Measurements from ENCODE around the gene ESRRB.

ESRRB gene

GRCh38 chr14:76352639-76353281 is 23.2 kb upstream of the ESRRB start:
- DNase-seq = peak; percentile 16

DNA sequence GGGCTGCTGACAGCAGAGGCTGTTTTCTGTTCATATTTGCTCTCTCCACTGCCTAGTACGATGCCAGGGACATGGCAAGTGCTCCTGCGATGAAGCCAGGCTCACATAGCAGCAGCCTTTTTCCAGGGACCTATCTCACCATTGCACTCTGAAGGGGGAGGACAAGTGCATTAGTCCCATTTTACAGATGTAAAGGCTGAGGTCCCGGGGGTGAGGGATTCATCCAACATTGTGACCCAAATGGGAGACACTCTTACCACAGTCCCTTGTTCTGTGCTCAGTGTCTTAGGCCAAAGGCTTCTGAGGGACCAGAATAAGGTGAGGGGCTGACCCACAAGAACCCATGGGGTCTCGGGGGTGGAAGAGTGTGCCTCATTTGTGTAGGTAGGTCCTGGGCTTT is 21.6 kb upstream of the ESRRB start:
- DNase-seq = no peak

DNA sequence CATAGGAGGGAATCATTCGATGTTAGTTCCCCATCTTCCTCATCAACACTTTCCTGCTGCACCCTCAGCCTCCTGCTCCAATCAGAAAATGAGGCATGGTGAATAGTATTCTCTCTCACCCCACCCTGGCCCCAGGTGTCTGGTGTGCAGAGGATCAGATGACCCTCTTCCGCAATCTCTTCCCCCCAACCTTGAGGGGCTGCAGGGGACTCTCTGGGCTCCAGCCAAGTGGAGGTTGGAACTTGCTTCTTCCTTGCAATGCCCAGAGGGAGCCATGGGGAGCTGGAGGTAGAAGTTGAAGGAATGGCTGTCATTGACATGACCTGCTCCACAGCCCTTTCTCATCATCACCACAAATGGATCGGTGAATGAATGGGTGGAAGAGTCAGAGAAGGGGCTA is 20.2 kb upstream of the ESRRB start:
- DNase-seq = no peak

- no peak for DNase-seq
Measured at GRCh38 chr14:76371066-76371465, 4.9 kb upstream of the ESRRB start.

GRCh38 chr14:76373456-76373855 is 2.5 kb upstream of the ESRRB start:
- DNase-seq = no peak

- DNase-seq = no peak
Measured at GRCh38 chr14:76375484-76375883, 453 bp upstream of the ESRRB start.

GRCh38 chr14:76376409-76376877 is 506 bp downstream of the ESRRB start:
- no peak for DNase-seq

- DNase-seq = no peak
Measured at GRCh38 chr14:76376878-76377734, 1.2 kb downstream of the ESRRB start.

- DNase-seq = no peak
Measured at GRCh38 chr14:76377735-76378074, 1.8 kb downstream of the ESRRB start.

DNA sequence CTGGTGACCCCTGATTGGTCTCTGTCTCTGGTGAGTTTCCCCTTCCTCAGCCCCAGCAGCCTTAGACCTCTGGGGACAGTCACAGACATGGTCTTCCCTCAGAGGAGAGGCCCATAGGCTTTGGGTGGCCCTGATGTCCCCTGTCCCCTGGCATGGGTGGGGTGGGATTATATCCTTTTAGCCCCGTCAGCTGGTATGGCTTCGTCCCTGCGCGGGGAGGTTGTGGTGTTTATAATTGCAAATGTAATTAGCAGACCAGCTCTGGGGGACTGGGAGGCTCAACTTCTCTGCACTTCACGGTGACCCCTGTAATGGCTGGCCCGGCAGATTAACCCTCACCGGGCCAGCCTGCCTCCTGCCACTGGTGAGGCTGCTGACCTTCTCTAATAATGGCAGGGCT is 5.1 kb downstream of the ESRRB start:
- no peak for DNase-seq

DNA sequence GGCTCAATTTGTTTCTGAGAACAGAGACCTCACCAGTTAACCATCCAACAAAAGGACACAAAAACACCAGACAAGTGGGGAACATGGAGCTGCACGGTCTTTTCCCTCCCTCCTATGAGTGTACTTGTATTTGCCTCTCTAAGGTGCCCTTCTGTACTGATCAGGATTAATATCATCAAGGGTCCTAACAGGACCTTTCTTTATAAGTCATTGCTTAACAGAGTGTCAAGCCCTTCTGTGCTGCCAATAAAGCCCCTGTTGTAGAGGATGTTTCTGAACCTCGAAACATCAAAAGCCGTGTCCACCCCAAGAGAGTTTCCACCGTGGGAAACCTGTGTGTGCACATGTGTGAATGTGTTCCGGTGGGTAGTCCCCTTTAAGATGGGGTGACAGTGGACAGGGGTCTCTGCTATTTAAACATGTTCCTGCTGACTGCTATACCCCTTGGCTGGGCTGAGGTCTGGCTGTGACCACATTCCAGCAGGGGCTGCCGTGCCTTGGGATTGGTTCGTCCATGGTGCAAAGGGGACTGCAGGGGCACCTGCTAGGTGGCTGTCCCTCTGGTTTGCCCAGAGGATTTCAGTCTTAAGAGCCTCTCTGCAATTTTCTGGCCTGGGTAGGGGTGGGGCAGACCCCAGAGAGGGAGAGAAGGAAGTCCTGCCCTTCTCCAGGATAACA is 6.0 kb downstream of the ESRRB start:
- no peak for DNase-seq

GRCh38 chr14:76382495-76382832 is 6.5 kb downstream of the ESRRB start:
- DNase-seq = no peak

DNA sequence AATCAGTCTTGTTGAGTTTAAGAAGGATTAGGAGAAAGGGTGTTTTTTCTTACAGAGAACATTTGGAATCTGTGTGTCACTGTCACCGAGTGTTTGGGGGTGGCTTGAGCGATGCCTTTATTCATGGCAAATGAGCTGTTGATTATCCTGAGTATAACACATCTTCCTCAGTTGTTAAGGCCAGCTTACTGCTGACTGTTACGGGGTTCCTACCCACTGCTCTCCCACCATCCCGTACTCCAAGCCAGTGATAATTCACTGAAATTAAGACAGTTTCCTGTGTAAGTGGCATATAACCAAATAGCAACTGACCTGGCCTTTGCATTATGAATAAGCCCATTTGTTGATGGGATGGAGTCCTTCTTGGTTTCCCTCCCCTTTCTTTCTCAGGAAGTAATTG is 9.5 kb downstream of the ESRRB start:
- DNase-seq = no peak

- DNase-seq = peak; percentile 17
Measured at GRCh38 chr14:76386944-76387782, 11.2 kb downstream of the ESRRB start.

GRCh38 chr14:76389841-76390240 is 13.9 kb downstream of the ESRRB start:
- DNase-seq = no peak

DNA sequence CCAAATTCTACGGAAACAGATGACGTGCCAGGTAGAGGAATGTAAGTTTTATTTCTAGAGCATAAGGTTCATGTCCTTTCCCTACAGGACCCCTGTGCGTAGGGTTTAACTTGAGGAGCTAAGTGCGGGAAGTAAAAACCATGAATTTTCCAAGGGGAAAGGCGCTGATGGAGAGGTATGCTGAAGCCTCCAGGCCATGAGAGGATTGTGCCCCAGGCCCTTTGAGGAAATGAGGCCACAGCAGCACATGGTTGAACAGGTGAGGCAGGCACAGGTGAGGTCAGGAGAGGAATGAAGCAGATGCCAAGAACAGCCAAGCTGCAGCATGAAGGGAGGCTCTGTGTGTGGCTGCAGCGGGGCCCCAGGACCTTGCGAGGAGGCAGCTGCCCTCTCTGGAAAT is 14.7 kb downstream of the ESRRB start:
- DNase-seq = no peak

- no peak for DNase-seq
Measured at GRCh38 chr14:76391981-76392690, 16.2 kb downstream of the ESRRB start.

DNA sequence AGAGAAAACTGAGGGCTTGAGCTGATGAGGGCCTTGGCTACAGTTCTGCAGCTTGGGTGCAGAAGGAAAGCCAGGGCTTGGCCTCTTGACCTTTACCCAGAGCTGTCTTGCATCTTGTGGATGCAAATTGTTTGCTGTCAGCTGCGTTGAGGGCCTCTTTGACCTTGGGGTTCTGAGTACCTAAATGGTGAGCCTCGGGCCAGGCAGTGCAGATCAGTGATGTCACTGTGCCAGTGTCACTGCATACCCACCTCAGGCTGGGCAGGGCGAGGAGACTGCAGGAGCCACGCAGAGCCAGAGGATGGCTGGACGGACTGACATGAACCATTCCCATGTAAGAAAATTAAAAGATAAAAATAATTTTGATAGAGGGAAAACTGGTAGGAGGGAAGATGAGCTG is 18.6 kb downstream of the ESRRB start:
- DNase-seq = no peak

GRCh38 chr14:76395161-76395560 is 19.2 kb downstream of the ESRRB start:
- DNase-seq = no peak

DNA sequence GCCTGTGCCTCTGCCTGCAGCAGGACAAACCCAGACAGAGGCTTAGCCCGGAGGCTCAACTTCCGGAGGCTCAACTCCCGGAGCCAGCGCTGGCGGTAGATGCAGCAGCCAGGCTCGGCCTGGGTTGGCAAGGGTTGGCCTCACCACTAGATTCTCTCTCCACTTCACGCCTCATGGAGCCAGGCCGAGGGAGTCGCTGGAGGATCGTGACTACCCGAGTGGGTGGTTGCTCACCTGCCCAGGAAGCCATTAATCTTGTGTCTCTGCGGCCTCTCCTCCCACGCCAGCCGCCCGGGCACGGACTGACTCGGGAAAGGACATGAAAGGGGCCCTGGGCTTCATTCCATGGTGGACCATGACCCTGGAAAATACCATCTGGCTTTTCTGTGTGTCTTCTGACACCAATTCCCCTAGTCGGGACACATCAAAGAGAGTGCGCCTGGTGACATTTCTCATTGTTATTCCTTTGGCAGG is 20.8 kb downstream of the ESRRB start:
- DNase-seq = no peak

DNA sequence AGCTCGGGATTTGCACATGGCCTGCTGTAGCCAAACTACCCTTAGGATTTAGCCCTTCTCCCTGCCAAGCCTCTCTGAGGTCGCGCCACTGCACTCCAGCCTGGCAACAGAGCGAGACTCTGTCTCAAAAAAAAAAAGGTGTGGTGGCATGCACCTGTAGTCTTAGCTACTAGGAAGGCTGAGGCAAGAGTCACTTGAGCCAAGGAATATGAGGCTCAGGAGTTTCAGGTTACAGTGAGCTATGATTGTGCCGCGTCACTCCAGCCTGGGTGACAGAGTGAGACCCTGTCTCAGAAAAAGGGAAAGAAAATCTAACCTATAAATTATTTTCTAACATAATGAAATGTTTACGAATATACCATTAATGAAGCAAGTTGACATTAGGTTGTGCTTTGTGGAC is 29.7 kb downstream of the ESRRB start:
- DNase-seq = no peak

DNA sequence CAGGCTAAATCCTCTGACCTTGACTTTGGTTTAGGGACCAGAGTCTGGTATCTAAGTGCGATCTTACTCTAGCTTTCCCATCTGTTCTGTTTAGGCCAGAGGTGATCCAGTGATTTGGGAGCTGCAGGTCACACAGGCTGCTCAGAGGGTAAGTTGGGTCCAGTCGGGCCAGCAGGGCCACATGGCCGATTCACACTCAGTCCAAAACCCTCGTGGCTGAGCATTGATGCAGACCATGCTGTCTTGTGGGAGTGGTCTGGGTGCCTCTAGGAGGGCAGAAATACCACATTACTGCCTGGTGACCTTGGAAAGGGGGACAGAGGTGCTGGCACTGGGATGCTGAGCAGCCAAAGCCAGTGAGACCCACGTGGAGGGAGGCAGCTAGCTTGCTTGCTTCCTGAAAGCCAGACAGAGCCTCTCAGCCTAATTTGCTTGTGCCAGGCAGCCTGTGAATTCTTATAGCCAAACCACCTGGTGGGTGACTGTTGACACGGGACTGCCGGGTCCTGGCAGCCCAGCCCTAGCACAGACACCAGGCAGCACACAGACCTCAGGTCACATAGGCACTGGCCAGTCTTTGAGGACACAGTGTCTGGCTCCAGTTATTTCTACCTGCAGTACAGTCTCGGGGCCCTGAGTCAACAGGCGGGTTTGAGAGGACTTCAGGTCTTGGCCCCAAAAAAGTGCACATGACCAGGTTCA is 31.7 kb downstream of the ESRRB start:
- DNase-seq = no peak

All from effector CD8-positive, alpha-beta T cell (primary cell).